DOHH2 (cell line): ENCODE results near the gene ZNF22.

Experiments used
- H3F3A ChIP-seq: fragments of 200-600 bp; sonication (generic), shearing (Covaris generic); 2 replicates; pipeline ENCODE4 v1.6.0; 2016; ENCODE audit warnings: antibody characterized with exemption, mild to moderate bottlenecking; ENCODE audit not compliant: control insufficient read depth, insufficient read depth
- H3K27ac ChIP-seq: fragments of 200-600 bp; sonication (generic); 2 replicates; pipeline ENCODE4 v1.5.1; 2014; ENCODE audit warnings: low read depth, mild to moderate bottlenecking, low read length, moderate library complexity
- H3K27me3 ChIP-seq: fragments of 200-600 bp; sonication (generic); 2 replicates; pipeline ENCODE4 v1.6.1; 2014; ENCODE audit warnings: mild to moderate bottlenecking, low read length, mixed read lengths; ENCODE audit not compliant: control insufficient read depth
- H3K36me3 ChIP-seq: fragments of 200-600 bp; sonication (generic); 2 replicates; pipeline ENCODE4 v1.6.1; 2014; ENCODE audit warnings: mild to moderate bottlenecking, low read length, moderate library complexity, mixed read lengths; ENCODE audit not compliant: control insufficient read depth
- H3K4me1 ChIP-seq: fragments of 200-600 bp; sonication (generic); 2 replicates; pipeline ENCODE4 v1.6.1; 2014; ENCODE audit warnings: mild to moderate bottlenecking, low read length, mixed read lengths; ENCODE audit not compliant: control insufficient read depth
- H3K4me2 ChIP-seq: fragments of 200-600 bp; sonication (generic); 2 replicates; pipeline ENCODE4 v1.6.0; 2014; ENCODE audit warnings: mild to moderate bottlenecking, low read length, moderate library complexity
- H3K4me3 ChIP-seq: fragments of 200-600 bp; sonication (generic); 2 replicates; pipeline ENCODE4 v1.5.1; 2014; ENCODE audit warnings: mild to moderate bottlenecking, low read length, mixed read lengths
- H3K79me2 ChIP-seq: fragments of 200-600 bp; sonication (generic); 2 replicates; pipeline ENCODE4 v1.6.1; 2014; ENCODE audit warnings: mild to moderate bottlenecking, low read length, mixed read lengths; ENCODE audit not compliant: control insufficient read depth
- H3K9me2 ChIP-seq: fragments of 200-600 bp; sonication (generic); replicated peaks from 2 replicates; pipeline ENCODE4 v1.6.1; 2014; ENCODE audit warnings: mild to moderate bottlenecking, low read length, mixed read lengths; ENCODE audit not compliant: control insufficient read depth
- H3K9me3 ChIP-seq: fragments of 200-600 bp; sonication (generic); 2 replicates; pipeline ENCODE4 v1.6.1; 2014; ENCODE audit warnings: antibody characterized with exemption, low read length, mixed read lengths; ENCODE audit not compliant: control insufficient read depth, insufficient read depth
- H4K20me1 ChIP-seq: fragments of 200-600 bp; sonication (generic); 2 replicates; pipeline ENCODE4 v1.6.0; 2014; ENCODE audit warnings: low read depth, mild to moderate bottlenecking, antibody characterized with exemption, low read length, moderate library complexity; ENCODE audit not compliant: control insufficient read depth, insufficient read depth
- EZH2phosphoT487 ChIP-seq: fragments of 200-600 bp; sonication (generic); IDR thresholded peaks from 2 replicates; pipeline ENCODE4 v1.6.1; 2017; ENCODE audit warnings: borderline replicate concordance, mild to moderate bottlenecking, antibody characterized with exemption, low read length, moderate library complexity, mixed read lengths
- TF ChIP-seq, protein P1 (sequence below): fragments of 200-600 bp; sonication (generic); IDR thresholded peaks from one replicate; pipeline ENCODE4 v1.5.1; 2014; ENCODE audit warnings: antibody characterized with exemption, mild to moderate bottlenecking, low read depth, low read length; ENCODE audit not compliant: poor library complexity, severe bottlenecking

ZNF22 gene

DNA sequence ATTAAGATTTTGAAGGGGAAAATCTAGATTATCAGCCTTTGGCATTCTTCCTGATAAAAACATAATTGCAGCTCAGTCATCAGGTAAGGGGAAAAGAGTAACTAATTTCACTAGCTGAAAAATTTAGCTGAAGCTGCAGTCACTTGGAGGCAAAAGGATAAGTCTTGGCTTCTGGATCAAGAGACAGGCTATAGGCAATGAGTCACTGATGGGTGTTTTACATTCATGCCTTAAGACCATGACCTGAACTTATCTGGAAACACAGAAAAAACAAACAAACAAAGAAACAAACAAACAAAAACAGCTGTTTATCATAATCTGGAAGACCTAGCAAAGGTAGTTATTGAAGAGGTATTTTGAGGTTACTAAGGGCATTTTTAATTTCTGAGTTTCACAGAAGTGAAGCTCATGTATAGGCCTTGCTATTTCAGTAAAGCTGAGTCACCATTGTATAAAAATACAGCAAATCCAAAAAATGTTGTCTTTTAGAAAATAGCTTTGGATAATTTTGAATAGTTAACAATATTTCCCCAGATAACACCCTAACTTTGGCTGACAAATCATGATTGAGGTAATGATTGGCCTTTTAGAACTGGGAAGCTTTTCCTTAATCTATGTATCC, 40.3 kb downstream of the ZNF22 start:
- H3K4me1 ChIP-seq, result no peaks in the 10 kb centered on the region
- H3K9me2 ChIP-seq, result no peaks in the 10 kb centered on the region
- no peak overlapping the region for H3K4me3 ChIP-seq
- H3K27me3 ChIP-seq, result peaks cover 10% of the 10 kb centered on the region
- no peaks in the 10 kb centered on the region for H3K9me3 ChIP-seq
- TF ChIP-seq, protein P1, sequence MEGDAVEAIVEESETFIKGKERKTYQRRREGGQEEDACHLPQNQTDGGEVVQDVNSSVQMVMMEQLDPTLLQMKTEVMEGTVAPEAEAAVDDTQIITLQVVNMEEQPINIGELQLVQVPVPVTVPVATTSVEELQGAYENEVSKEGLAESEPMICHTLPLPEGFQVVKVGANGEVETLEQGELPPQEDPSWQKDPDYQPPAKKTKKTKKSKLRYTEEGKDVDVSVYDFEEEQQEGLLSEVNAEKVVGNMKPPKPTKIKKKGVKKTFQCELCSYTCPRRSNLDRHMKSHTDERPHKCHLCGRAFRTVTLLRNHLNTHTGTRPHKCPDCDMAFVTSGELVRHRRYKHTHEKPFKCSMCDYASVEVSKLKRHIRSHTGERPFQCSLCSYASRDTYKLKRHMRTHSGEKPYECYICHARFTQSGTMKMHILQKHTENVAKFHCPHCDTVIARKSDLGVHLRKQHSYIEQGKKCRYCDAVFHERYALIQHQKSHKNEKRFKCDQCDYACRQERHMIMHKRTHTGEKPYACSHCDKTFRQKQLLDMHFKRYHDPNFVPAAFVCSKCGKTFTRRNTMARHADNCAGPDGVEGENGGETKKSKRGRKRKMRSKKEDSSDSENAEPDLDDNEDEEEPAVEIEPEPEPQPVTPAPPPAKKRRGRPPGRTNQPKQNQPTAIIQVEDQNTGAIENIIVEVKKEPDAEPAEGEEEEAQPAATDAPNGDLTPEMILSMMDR, result no peak
- no peak for TF ChIP-seq EZH2phosphoT487
- H3F3A ChIP-seq, result no peaks in the 10 kb centered on the region
- no peak overlapping the region for H3K27ac ChIP-seq
- no peaks in the 10 kb centered on the region for H3K36me3 ChIP-seq
- no peaks in the 10 kb centered on the region for H3K79me2 ChIP-seq
- H3K4me2 ChIP-seq, result no peak overlapping the region
- H4K20me1 ChIP-seq, result no peaks in the 10 kb centered on the region

DNA sequence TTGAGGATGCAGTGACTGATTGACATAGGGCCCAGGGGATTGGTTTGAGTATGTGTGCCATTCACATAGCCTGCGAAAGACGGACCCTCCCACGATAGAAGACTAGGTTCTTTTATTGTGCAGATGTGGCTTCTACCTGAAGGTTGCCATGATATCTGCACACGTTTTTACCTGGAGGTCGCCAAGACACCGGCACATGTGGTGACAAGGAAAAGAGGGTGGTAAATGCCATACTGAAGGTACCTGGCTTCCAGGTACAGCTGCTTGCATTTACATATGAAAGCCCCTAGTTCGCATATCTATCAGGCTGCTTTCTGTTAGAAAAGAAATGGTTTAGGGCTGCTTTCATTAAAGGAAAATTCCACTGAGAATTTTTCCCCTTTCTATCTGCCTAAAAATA, 43.6 kb downstream of the ZNF22 start:
- Histone ChIP-seq H3K27ac (no peak overlapping the region), H3K4me2 (no peak overlapping the region)

DNA sequence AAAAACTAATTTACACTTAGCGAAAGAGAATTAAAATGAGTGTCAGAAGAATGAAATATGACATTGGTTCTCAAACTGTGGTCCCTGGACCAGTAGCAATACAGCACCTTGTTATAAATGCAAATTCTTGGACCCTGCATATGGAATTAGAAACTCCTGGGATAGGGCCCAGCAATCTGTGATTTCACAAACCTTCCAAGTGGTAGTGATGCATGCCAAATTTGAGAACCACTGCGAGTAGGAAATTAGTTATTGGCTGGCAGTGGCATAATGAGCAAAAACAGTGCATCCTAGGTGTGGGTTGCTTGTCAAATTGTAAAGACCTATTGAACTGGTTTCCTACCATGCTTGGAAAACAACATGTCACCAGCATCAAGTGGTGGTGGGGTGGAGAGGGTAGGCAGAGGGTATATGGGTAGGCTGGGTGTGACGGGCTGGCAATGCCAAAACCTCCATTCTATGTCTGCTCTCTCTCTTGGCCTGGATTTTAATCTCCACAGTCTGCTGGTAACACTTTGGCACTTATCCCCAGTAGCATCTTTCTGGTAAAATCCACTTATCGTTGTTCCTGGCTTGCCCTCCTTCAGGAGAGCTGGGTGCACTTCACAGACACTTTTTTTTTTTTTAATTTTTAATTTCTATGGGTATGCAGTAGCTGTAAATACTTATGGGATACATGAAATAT, 50.0 kb downstream of the ZNF22 start:
- Histone ChIP-seq H3K27me3 (peaks cover 5% of the 10 kb centered on the region; the same call in 1 of the 2 replicates), H3K79me2 (no peaks in the 10 kb centered on the region), H4K20me1 (no peaks in the 10 kb centered on the region), H3K4me2 (no peak overlapping the region), H3K4me3 (no peak overlapping the region), H3K4me1 (no peaks in the 10 kb centered on the region), H3F3A (no peaks in the 10 kb centered on the region), H3K9me3 (no peaks in the 10 kb centered on the region), H3K9me2 (no peaks in the 10 kb centered on the region), H3K27ac (no peak overlapping the region), H3K36me3 (no peaks in the 10 kb centered on the region)
- no peak for TF ChIP-seq EZH2phosphoT487
- TF ChIP-seq, protein P1, result no peak

More for the DNA sequence above, 43.6 kb downstream of the ZNF22 start:
- no peaks in the 10 kb centered on the region for H3K79me2 ChIP-seq
- H3K4me1 ChIP-seq, result no peaks in the 10 kb centered on the region
- H3K9me2 ChIP-seq, result no peaks in the 10 kb centered on the region
- no peaks in the 10 kb centered on the region for H3F3A ChIP-seq
- H3K27me3 ChIP-seq, result peaks cover 10% of the 10 kb centered on the region; the same call in 1 of the 2 replicates
- no peaks in the 10 kb centered on the region for H4K20me1 ChIP-seq
- no peaks in the 10 kb centered on the region for H3K36me3 ChIP-seq
- H3K4me3 ChIP-seq, result no peak overlapping the region
- TF ChIP-seq, protein P1, result no peak
- no peak for TF ChIP-seq EZH2phosphoT487
- no peaks in the 10 kb centered on the region for H3K9me3 ChIP-seq
